CD4-positive, alpha-beta T cell (primary cell): ENCODE measurements around the gene TMOD1. TPM values are rescaled to one million over a fixed set of nuclear protein-coding genes. Genes with fewer than 3 reads are reported as not detected.

ENCODE experiments used
- ATAC-seq: fragments of 200-7000 bp; cut with Tn5 transposase; one replicate; pipeline ENCODE4 v1.10.0; 2022; ENCODE audit warnings: mild to moderate bottlenecking; ENCODE audit not compliant: poor library complexity
- CTCF ChIA-PET: fragments of 350-600 bp; sonication (Branson Sonifier 250); formaldehyde crosslinking; loops from one replicate; lab custom pipeline; 2021; ENCODE audit warnings: antibody characterized with exemption, inconsistent platforms; lab: Charles Lee
- POLR2A ChIA-PET: fragments of 350-600 bp; sonication (Branson Sonifier 250); formaldehyde crosslinking; loops from one replicate; lab custom pipeline; 2021; ENCODE audit warnings: antibody characterized with exemption, inconsistent platforms; lab: Charles Lee
- DNase-seq, 14 experiments: peaks; one replicate each; pipeline ENCODE4 v3.0.0-alpha.2; 2013 to 2020; ENCODE audit warnings: mixed read lengths in 2 of 14
- H3K27ac ChIP-seq, 2 donors: one replicate each; pipeline versions ENCODE4 v1.5.1 to v1.7.0; 2013; ENCODE audit warnings: low read length in 2 of 2, low read depth in 1 of 2, mild to moderate bottlenecking in 1 of 2
- H3K27me3 ChIP-seq, 2 experiments: 1 replicate in 1 of 2; 2 replicates in 1 of 2; pipeline versions ENCODE4 v1.6.1 to v1.7.0; 2013; ENCODE audit warnings: low read length in 2 of 2, control low read depth in 1 of 2, mild to moderate bottlenecking in 1 of 2, moderate library complexity in 1 of 2; ENCODE audit not compliant: insufficient read depth in 2 of 2, control insufficient read depth in 1 of 2
- H3K36me3 ChIP-seq: one replicate; pipeline ENCODE4 v1.6.1; 2013; ENCODE audit warnings: low read length, control low read depth; ENCODE audit not compliant: insufficient read depth
- H3K4me1 ChIP-seq: one replicate; pipeline ENCODE4 v1.6.1; 2013; ENCODE audit warnings: low read length, control low read depth; ENCODE audit not compliant: insufficient read depth
- H3K4me3 ChIP-seq: one replicate; pipeline ENCODE4 v1.5.1; 2013; ENCODE audit warnings: mild to moderate bottlenecking, low read length, moderate library complexity
- H3K9me3 ChIP-seq, 2 experiments: 1 replicate in 1 of 2; 2 replicates in 1 of 2; pipeline versions ENCODE4 v1.6.1 to v1.7.0; 2013; ENCODE audit warnings: low read length in 2 of 2, mild to moderate bottlenecking in 2 of 2, control low read depth in 1 of 2, moderate library complexity in 1 of 2; ENCODE audit not compliant: control insufficient read depth in 1 of 2, insufficient read depth in 1 of 2
- H3K27ac Mint-ChIP-seq: one replicate; pipeline ENCODE4 v1.8.0; 2020; ENCODE audit warnings: mixed read lengths
- H3K27me3 Mint-ChIP-seq: one replicate; pipeline ENCODE4 v1.8.0; 2021; ENCODE audit warnings: mixed read lengths
- H3K36me3 Mint-ChIP-seq: one replicate; pipeline ENCODE4 v1.8.0; 2021; ENCODE audit warnings: low read depth, mixed read lengths
- H3K4me1 Mint-ChIP-seq: one replicate; pipeline ENCODE4 v1.8.0; 2021; ENCODE audit warnings: low read depth, mixed read lengths
- H3K4me3 Mint-ChIP-seq: one replicate; pipeline ENCODE4 v1.8.0; 2020; ENCODE audit warnings: mild to moderate bottlenecking, mixed read lengths
- H3K9me3 Mint-ChIP-seq: one replicate; pipeline ENCODE4 v1.8.0; 2020; ENCODE audit warnings: mixed read lengths
- CTCF ChIP-seq: fragments of 200-600 bp; IDR thresholded peaks from one replicate; pipeline ENCODE4 v1.8.0; 2022; ENCODE audit warnings: antibody characterized with exemption, mild to moderate bottlenecking
- intact Hi-C, 2 experiments: fragments of 100-400 bp; cut with DNase I in 1 of 2; cut with micrococcal nuclease in 1 of 2; formaldehyde crosslinking; loops; one replicate each; pipeline versions ENCODE4 v1.15.1 to v1.9.0; 2023 to 2025; cut with DNase I, micrococcal nuclease
- total RNA-seq, 174 experiments: library from RNA in 2 of 174; stranded (reverse) in 2 of 174; gene quantifications; one replicate each; pipeline ENCODE4 v1.2.3 and lab custom pipeline; 2021 to 2026

The TMOD1 gene
- total RNA-seq, 2 experiments from 2014 or later = 0.20 to 0.47 TPM

- DNase-seq (no peak), ATAC-seq (no peak)
- ChIA-PET POLR2A (no interaction called here), CTCF (no interaction called here)
- Histone ChIP-seq H3K4me1 (no peaks in the 10 kb centered on the region), H3K27me3 (peaks cover 3 to 11% of the 10 kb centered on the region in 2 experiments), H3K27ac (no peak overlapping the region), H3K9me3 (no peaks in the 10 kb centered on the region), H3K4me3 (no peak overlapping the region), H3K36me3 (no peaks in the 10 kb centered on the region)
- H3K4me1 Mint-ChIP-seq = no peaks in the 10 kb centered on the region
- H3K4me3 Mint-ChIP-seq = no peak overlapping the region
- H3K9me3 Mint-ChIP-seq = no peaks in the 10 kb centered on the region
- H3K36me3 Mint-ChIP-seq = no peaks in the 10 kb centered on the region
- TF ChIP-seq CTCF = no peak
- intact Hi-C loops = no loop called here
- H3K27ac Mint-ChIP-seq = no peak overlapping the region
- H3K27me3 Mint-ChIP-seq = peaks cover 50% of the 10 kb centered on the region
These were observed 18.0 kb downstream of the TMOD1 start for GRCh38 chr9:97519441-97519970.

- Mint-ChIP-seq H3K36me3 (no peaks in the 10 kb centered on the region), H3K27me3 (peaks cover 41% of the 10 kb centered on the region), H3K9me3 (no peaks in the 10 kb centered on the region), H3K4me3 (no peak overlapping the region), H3K27ac (no peak overlapping the region), H3K4me1 (no peaks in the 10 kb centered on the region)
- H3K27ac ChIP-seq = no peak overlapping the region
- POLR2A ChIA-PET = no interaction called here
- H3K27me3 ChIP-seq = peaks cover 3 to 11% of the 10 kb centered on the region in 2 experiments
- no peak for TF ChIP-seq CTCF
- H3K4me3 ChIP-seq = no peak overlapping the region
- no peaks in the 10 kb centered on the region for H3K36me3 ChIP-seq
- CTCF ChIA-PET = no interaction called here
- ATAC-seq = no peak
- no peak for DNase-seq
- no peaks in the 10 kb centered on the region for H3K4me1 ChIP-seq
- H3K9me3 ChIP-seq = no peaks in the 10 kb centered on the region
- intact Hi-C loops = no loop called here
These were observed 20.3 kb downstream of the TMOD1 start for GRCh38 chr9:97521576-97522333.

GRCh38 chr9:97524424-97524823 lies 23.0 kb downstream of the TMOD1 start:
- no peaks in the 10 kb centered on the region for H3K36me3 ChIP-seq
- CTCF ChIA-PET = no interaction called here
- POLR2A ChIA-PET = no interaction called here
- Mint-ChIP-seq H3K4me3 (no peak overlapping the region), H3K4me1 (no peaks in the 10 kb centered on the region), H3K36me3 (no peaks in the 10 kb centered on the region), H3K9me3 (no peaks in the 10 kb centered on the region), H3K27ac (no peak overlapping the region), H3K27me3 (peaks cover 16% of the 10 kb centered on the region)
- H3K27ac ChIP-seq = no peak overlapping the region
- no peak for DNase-seq
- no peaks in the 10 kb centered on the region for H3K4me1 ChIP-seq
- H3K27me3 ChIP-seq = peaks cover 0 to 2% of the 10 kb centered on the region in 2 experiments
- ATAC-seq = no peak
- no peaks in the 10 kb centered on the region for H3K9me3 ChIP-seq
- H3K4me3 ChIP-seq = no peak overlapping the region
- intact Hi-C loops = no loop called here
- no peak for TF ChIP-seq CTCF
